ENCODE data around the gene CRACR2A. TPM values are rescaled to one million over a fixed set of nuclear protein-coding genes. Genes with fewer than 3 reads are reported as not detected.
A peak's percentile ranks its signal among the peaks of the same experiment; 100 is the strongest.

CRACR2A gene
- total and polyA plus RNA-seq, 4 donors: 1.2 to 2.1 (median 1.8) TPM

DNA sequence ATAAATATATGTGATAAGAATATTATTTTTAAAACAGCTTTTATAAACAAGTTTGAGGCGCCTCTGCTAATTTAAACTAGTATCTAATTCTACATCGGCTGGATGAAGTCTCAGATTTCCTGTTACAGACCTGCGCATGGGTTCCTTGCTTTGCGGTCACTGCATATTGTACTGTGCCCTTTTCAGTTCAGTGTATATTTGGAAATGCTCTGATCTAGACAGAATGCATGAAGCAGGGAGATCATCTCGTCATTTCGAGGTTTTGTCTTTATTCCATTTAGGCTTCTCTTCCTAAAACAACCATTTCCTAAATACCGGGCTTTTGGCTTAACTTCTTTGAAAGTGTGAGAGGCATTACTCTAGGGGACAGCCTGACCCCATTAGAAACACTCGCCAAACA is 25.6 kb downstream of the CRACR2A start:
- no peaks in the 10 kb centered on the region for H3K36me3 ChIP-seq (ENCODE audit: control insufficient read depth, insufficient read depth, low read length)
- H3K27me3 ChIP-seq (ENCODE audit: control insufficient read depth, insufficient read depth, low read length): no peaks in the 10 kb centered on the region
- peaks cover 17% of the 10 kb centered on the region for H3K4me1 ChIP-seq (ENCODE audit: control insufficient read depth, insufficient read depth, low read length)
- DNase-seq (ENCODE audit: low read depth in 4 of 6, low spot score in 6 of 6): no peak
- no peaks in the 10 kb centered on the region for H3K9me3 ChIP-seq (ENCODE audit: control insufficient read depth, insufficient read depth, low read length)
- 100% methylated on average over 3 of the region's 8 CpGs for WGBS (ENCODE audit: insufficient coverage)
- H3K27ac ChIP-seq (ENCODE audit: low read depth, low read length): no peak overlapping the region
- H3K4me3 ChIP-seq (ENCODE audit: low read depth, low read length): no peak overlapping the region

DNA sequence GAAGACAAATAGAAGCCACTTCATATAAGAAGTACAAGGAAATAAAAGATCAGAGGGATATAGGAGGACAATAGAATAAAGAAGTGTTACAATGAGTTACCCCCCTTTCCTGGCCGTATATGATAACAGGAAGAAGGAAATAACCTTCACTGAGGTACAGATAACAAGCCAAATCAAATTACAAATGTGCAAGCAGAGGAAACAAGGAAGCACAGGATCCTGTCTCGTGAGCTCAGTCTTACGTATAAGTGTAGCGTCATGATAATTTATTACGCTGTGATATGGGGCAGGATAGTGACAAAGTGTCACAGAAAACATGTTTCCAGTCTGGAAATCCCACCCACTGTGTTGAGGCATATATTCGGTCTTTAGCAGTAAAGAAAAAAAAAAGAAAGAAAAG is 26.5 kb downstream of the CRACR2A start:
- H3K27ac ChIP-seq (ENCODE audit: low read depth, low read length): no peak overlapping the region
- H3K9me3 ChIP-seq (ENCODE audit: control insufficient read depth, insufficient read depth, low read length): no peaks in the 10 kb centered on the region
- DNase-seq (ENCODE audit: low read depth in 4 of 6, low spot score in 6 of 6): no peak
- H3K36me3 ChIP-seq (ENCODE audit: control insufficient read depth, insufficient read depth, low read length): no peaks in the 10 kb centered on the region
- WGBS (ENCODE audit: insufficient coverage): 90% methylated on average over 2 of the region's 6 CpGs
- H3K27me3 ChIP-seq (ENCODE audit: control insufficient read depth, insufficient read depth, low read length): no peaks in the 10 kb centered on the region
- H3K4me1 ChIP-seq (ENCODE audit: control insufficient read depth, insufficient read depth, low read length): peaks cover 17% of the 10 kb centered on the region
- no peak overlapping the region for H3K4me3 ChIP-seq (ENCODE audit: low read depth, low read length)

DNA sequence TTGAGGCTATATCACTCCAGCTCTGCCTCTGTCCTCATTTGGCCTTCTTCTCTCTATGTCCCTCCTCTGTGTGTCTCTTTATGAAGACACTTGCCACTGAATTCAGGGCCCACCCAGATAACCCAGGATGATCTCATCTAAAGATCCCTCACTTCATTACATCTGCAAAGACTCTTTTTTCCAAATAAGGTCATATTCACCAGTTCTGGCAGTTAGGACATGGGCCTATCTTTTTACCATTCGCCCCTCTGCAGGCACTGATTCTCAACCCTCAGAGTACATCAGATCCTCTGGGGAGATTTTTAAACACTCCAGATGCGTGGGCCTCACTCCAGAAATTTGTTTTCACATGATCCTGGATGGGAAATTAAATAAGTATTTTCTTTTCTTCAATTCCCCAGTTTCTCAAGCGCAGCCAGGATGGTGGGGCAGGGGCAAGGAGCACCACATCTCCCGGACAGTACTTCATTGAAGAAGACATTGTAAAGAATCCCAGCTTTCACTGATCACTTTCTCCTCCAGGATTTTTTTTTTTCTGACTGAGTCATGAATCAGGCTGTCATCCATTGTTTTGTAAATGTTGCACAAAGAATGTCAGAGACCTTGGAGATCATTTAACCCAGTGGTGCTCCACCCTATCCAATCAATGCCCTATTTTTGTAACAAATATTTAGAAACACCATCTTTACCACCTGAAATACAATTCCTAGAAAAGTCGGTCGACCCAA is 27.4 kb downstream of the CRACR2A start:
- no peaks in the 10 kb centered on the region for H3K36me3 ChIP-seq (ENCODE audit: control insufficient read depth, insufficient read depth, low read length)
- DNase-seq (ENCODE audit: low read depth in 4 of 6, low spot score in 6 of 6): peak in 1 of 6 donors; percentile 33
- no peak overlapping the region for H3K27ac ChIP-seq (ENCODE audit: low read depth, low read length)
- H3K4me3 ChIP-seq (ENCODE audit: low read depth, low read length): no peak overlapping the region
- no peaks in the 10 kb centered on the region for H3K9me3 ChIP-seq (ENCODE audit: control insufficient read depth, insufficient read depth, low read length)
- WGBS (ENCODE audit: insufficient coverage): 71% methylated on average over 1 of the region's 6 CpGs
- H3K27me3 ChIP-seq (ENCODE audit: control insufficient read depth, insufficient read depth, low read length): no peaks in the 10 kb centered on the region
- peaks cover 17% of the 10 kb centered on the region for H3K4me1 ChIP-seq (ENCODE audit: control insufficient read depth, insufficient read depth, low read length)

DNA sequence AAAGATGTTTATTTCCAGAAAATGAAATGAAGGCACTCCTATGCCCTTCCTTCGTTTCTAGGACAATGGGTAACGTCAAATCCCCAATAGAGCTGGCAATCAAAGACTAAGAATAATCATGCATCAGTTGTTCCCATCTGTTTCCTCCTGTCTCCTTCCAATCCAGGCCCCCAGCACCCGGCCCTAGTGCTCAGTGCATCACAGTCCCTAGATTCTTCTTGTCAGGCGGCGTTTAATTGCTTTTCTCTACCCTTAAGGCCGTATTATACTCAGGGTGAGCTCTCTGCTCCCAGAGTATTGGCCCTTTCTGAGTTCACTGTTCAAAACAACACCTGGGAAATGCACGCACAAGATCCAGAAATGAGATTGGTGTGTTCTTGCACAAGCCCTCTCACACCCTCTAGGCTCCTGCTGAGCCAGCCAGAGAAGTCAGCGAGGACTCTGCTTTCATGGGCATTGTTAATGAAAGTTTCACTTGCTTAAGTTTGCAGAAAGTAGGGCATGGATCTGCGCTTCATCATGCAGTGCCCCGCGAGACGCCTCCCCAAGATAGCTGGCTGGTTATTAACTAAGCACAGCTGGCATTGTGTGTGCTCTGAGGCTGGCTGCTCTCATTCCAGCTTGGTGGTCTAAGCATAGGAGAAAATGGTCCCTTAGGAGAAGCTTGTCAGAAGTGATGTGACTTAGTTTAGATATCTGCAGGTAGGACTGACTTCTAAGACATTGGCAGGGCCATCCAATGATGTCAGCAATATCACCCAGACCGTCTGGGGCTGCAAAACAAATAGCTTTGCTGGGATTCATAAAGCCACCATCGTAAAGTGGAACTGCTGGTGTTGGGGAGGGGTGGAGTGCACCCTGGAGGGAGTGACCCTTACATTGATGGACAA is 28.7 kb downstream of the CRACR2A start:
- Histone ChIP-seq H3K27me3 (ENCODE audit: control insufficient read depth, insufficient read depth, low read length) (no peaks in the 10 kb centered on the region), H3K9me3 (ENCODE audit: control insufficient read depth, insufficient read depth, low read length) (no peaks in the 10 kb centered on the region), H3K4me3 (ENCODE audit: low read depth, low read length) (no peak overlapping the region), H3K4me1 (ENCODE audit: control insufficient read depth, insufficient read depth, low read length) (peaks cover 17% of the 10 kb centered on the region), H3K27ac (ENCODE audit: low read depth, low read length) (no peak overlapping the region), H3K36me3 (ENCODE audit: control insufficient read depth, insufficient read depth, low read length) (no peaks in the 10 kb centered on the region)
- 74% methylated on average over 9 of the region's 14 CpGs for WGBS (ENCODE audit: insufficient coverage)
- peak in 1 of 6 donors; percentile 70 for DNase-seq (ENCODE audit: low read depth in 4 of 6, low spot score in 6 of 6)

DNA sequence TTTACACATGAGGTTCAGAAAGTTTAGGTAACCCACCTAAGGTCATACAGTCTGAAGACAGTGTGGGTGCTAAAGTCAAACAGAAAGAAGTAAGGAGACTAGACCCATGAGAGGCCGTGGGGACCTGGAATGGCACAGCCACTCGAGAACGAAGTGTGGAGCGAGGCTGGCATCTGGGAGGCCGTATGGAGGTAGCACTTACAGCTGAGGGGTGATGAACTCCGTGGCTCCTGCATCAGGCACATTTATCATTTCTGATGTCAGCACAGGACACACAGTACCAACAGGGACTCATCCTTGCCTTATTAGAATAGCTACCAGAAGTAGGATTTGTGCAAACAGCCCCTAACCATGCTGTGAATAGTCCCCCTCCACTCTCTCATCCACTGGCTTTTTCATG is 30.5 kb downstream of the CRACR2A start:
- Histone ChIP-seq H3K27me3 (ENCODE audit: control insufficient read depth, insufficient read depth, low read length) (no peaks in the 10 kb centered on the region), H3K4me1 (ENCODE audit: control insufficient read depth, insufficient read depth, low read length) (peaks cover 8% of the 10 kb centered on the region), H3K36me3 (ENCODE audit: control insufficient read depth, insufficient read depth, low read length) (no peaks in the 10 kb centered on the region), H3K4me3 (ENCODE audit: low read depth, low read length) (no peak overlapping the region), H3K9me3 (ENCODE audit: control insufficient read depth, insufficient read depth, low read length) (no peaks in the 10 kb centered on the region), H3K27ac (ENCODE audit: low read depth, low read length) (no peak overlapping the region)
- WGBS (ENCODE audit: insufficient coverage): 93% methylated on average over 6 of the region's 6 CpGs
- DNase-seq (ENCODE audit: low read depth in 4 of 6, low spot score in 6 of 6): no peak

DNA sequence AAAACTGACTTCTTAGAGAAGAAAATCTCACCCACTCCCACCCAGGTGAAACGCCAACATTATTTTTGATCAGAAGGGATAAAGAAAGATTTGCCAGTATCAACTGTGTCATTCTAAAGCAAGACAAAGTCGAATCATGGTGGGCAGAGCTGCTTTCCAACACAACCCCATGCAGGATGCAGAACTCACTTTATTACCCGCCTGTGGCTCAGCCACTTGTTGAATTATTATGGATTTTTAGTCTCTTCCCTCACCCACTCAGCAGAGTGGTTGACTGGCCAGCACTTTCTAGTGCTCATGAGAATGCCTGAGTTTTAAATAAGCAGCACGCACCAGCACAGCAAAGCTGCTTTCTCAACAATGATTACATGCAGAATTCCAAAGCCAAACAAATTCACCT is 32.1 kb downstream of the CRACR2A start:
- Histone ChIP-seq H3K4me1 (ENCODE audit: control insufficient read depth, insufficient read depth, low read length) (peaks cover 8% of the 10 kb centered on the region), H3K9me3 (ENCODE audit: control insufficient read depth, insufficient read depth, low read length) (no peaks in the 10 kb centered on the region), H3K36me3 (ENCODE audit: control insufficient read depth, insufficient read depth, low read length) (no peaks in the 10 kb centered on the region), H3K4me3 (ENCODE audit: low read depth, low read length) (no peak overlapping the region), H3K27ac (ENCODE audit: low read depth, low read length) (no peak overlapping the region), H3K27me3 (ENCODE audit: control insufficient read depth, insufficient read depth, low read length) (no peaks in the 10 kb centered on the region)
- WGBS (ENCODE audit: insufficient coverage): 88% methylated on average over 4 of the region's 4 CpGs
- no peak for DNase-seq (ENCODE audit: low read depth in 4 of 6, low spot score in 6 of 6)

DNA sequence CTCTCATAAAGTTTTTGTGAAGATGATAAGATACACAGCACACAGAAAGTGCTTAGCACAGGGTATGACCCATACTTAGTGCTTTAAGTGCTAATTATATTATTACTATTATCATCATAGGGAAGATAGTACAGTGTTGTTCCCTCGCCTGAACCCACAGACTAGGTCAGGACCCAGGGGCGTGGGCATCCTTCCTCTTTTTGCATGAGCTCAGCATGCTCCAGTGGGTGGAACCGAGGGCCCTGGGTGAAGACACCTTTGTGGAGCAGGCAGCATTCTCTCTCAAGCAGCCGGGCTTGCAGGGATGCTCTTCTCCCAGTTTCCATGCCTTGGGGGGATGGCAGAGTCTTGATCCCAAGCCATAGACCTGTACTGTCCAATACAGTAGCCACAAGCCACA is 34.8 kb downstream of the CRACR2A start:
- Histone ChIP-seq H3K27me3 (ENCODE audit: control insufficient read depth, insufficient read depth, low read length) (no peaks in the 10 kb centered on the region), H3K27ac (ENCODE audit: low read depth, low read length) (no peak overlapping the region), H3K9me3 (ENCODE audit: control insufficient read depth, insufficient read depth, low read length) (no peaks in the 10 kb centered on the region), H3K4me1 (ENCODE audit: control insufficient read depth, insufficient read depth, low read length) (no peaks in the 10 kb centered on the region), H3K36me3 (ENCODE audit: control insufficient read depth, insufficient read depth, low read length) (no peaks in the 10 kb centered on the region), H3K4me3 (ENCODE audit: low read depth, low read length) (no peak overlapping the region)
- no peak for DNase-seq (ENCODE audit: low read depth in 4 of 6, low spot score in 6 of 6)
- 74% methylated on average over 3 of the region's 4 CpGs for WGBS (ENCODE audit: insufficient coverage)

DNA sequence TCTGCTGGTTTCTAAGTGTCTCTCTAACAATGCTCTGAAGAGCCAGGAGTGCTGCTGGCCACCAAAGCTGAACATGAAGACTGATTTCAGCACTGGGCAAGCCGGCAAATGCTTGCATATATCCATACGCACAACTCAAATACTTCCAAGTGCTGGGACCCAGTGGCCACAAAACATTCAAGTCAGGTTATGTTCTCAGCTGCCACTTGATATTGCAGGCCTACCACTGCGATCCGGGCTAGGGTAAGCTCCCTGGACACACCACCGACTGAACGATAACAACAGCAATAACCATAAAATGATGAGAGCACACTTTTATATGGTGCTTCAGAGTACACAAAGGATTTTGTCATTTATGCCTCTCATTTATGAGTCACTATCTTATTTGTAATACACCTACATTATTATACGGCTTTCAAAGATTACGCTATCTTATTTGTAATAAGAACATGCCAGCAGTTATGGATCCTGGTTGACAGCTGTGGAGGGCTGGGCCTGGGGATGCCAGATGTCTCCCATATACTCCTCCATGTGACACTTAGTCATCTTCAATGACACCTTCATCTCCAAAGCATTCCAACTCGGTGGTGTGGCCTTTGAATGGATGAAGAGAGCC is 35.5 kb downstream of the CRACR2A start:
- H3K27me3 ChIP-seq (ENCODE audit: control insufficient read depth, insufficient read depth, low read length): no peaks in the 10 kb centered on the region
- H3K27ac ChIP-seq (ENCODE audit: low read depth, low read length): no peak overlapping the region
- peak in 1 of 6 donors; percentile 49 for DNase-seq (ENCODE audit: low read depth in 4 of 6, low spot score in 6 of 6)
- H3K9me3 ChIP-seq (ENCODE audit: control insufficient read depth, insufficient read depth, low read length): no peaks in the 10 kb centered on the region
- no peak overlapping the region for H3K4me3 ChIP-seq (ENCODE audit: low read depth, low read length)
- H3K4me1 ChIP-seq (ENCODE audit: control insufficient read depth, insufficient read depth, low read length): no peaks in the 10 kb centered on the region
- WGBS (ENCODE audit: insufficient coverage): 82% methylated on average over 4 of the region's 9 CpGs
- H3K36me3 ChIP-seq (ENCODE audit: control insufficient read depth, insufficient read depth, low read length): no peaks in the 10 kb centered on the region

DNA sequence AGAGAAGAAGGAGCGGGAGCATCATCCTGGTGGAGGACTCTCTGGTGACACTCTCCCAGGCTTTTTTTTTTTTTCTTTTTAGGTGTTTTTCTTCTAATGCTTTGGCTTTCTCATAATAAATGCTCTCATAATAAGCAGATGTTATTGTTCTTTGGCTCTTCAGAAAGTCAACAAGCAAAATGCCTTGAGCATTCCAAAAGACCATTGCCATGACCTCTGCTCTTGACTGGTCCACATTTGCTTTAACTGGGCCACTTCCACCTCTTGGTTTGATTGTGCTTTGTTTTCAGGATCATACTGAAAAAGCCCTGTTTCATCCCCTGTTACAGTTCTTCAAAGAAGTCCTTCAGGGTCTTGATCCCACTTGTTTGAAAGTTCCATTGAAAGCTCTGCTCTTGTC is 36.9 kb downstream of the CRACR2A start:
- WGBS (ENCODE audit: insufficient coverage): no CpG with 5 or more reads among the region's 1 CpG
- Histone ChIP-seq H3K4me1 (ENCODE audit: control insufficient read depth, insufficient read depth, low read length) (no peaks in the 10 kb centered on the region), H3K4me3 (ENCODE audit: low read depth, low read length) (no peak overlapping the region), H3K27ac (ENCODE audit: low read depth, low read length) (no peak overlapping the region), H3K36me3 (ENCODE audit: control insufficient read depth, insufficient read depth, low read length) (no peaks in the 10 kb centered on the region), H3K9me3 (ENCODE audit: control insufficient read depth, insufficient read depth, low read length) (no peaks in the 10 kb centered on the region), H3K27me3 (ENCODE audit: control insufficient read depth, insufficient read depth, low read length) (no peaks in the 10 kb centered on the region)
- no peak for DNase-seq (ENCODE audit: low read depth in 4 of 6, low spot score in 6 of 6)
